Liver (tissue), 9 donors: ENCODE measurements around the gene SNX32. TPM values are rescaled to one million over a fixed set of nuclear protein-coding genes. Genes with fewer than 3 reads are reported as not detected.

ENCODE experiments used
- DNase-seq: peaks from one replicate; pipeline ENCODE4 v3.0.0-alpha.2; 2017; ENCODE audit warnings: low spot score
- H3K27ac ChIP-seq, 2 donors: one replicate each; pipeline ENCODE4 v1.7.0; 2013; ENCODE audit warnings: inconsistent platforms in 2 of 2, low read length in 2 of 2, control low read depth in 1 of 2, low read depth in 1 of 2, mild to moderate bottlenecking in 1 of 2
- H3K27me3 ChIP-seq, 4 donors: one replicate each; pipeline versions ENCODE4 v1.6.1 to v1.7.0; 2013; ENCODE audit warnings: low read length in 3 of 4, inconsistent platforms in 1 of 4, mild to moderate bottlenecking in 1 of 4, moderate library complexity in 1 of 4; ENCODE audit not compliant: control insufficient read depth in 4 of 4, insufficient read depth in 4 of 4
- H3K36me3 ChIP-seq, 4 donors: one replicate each; pipeline versions ENCODE4 v1.6.1 to v1.7.0; 2013; ENCODE audit warnings: low read length in 3 of 4, mild to moderate bottlenecking in 3 of 4, low read depth in 1 of 4, moderate library complexity in 1 of 4; ENCODE audit not compliant: control insufficient read depth in 4 of 4, insufficient read depth in 3 of 4
- H3K4me1 ChIP-seq, 4 donors: one replicate each; pipeline versions ENCODE4 v1.6.1 to v1.7.0; 2013; ENCODE audit warnings: low read length in 3 of 4, mild to moderate bottlenecking in 3 of 4, moderate library complexity in 1 of 4; ENCODE audit not compliant: control insufficient read depth in 4 of 4, insufficient read depth in 4 of 4
- H3K4me3 ChIP-seq, 3 donors: one replicate each; pipeline versions ENCODE4 v1.6.1 to v1.7.0; 2013; ENCODE audit warnings: low read length in 3 of 3, control low read depth in 1 of 3, low read depth in 1 of 3, mild to moderate bottlenecking in 1 of 3
- H3K9ac ChIP-seq, 2 donors: one replicate each; pipeline ENCODE4 v1.7.0; 2013; ENCODE audit warnings: low read length in 2 of 2, mild to moderate bottlenecking in 2 of 2, moderate library complexity in 2 of 2, control low read depth in 1 of 2, low read depth in 1 of 2
- H3K9me3 ChIP-seq, 4 donors: one replicate each; pipeline versions ENCODE4 v1.6.1 to v1.7.0; 2013; ENCODE audit warnings: low read length in 3 of 4; ENCODE audit not compliant: control insufficient read depth in 4 of 4
- EGR1 ChIP-seq, 2 donors: IDR thresholded peaks; 2 replicates each; pipeline ENCODE4 v1.6.1; 2016 to 2018; ENCODE audit warnings: antibody characterized with exemption in 2 of 2, low read depth in 2 of 2
- FOXA1 ChIP-seq: IDR thresholded peaks from 2 replicates; pipeline ENCODE4 v1.6.1; 2016; ENCODE audit warnings: antibody characterized with exemption
- FOXA2 ChIP-seq: IDR thresholded peaks from 2 replicates; pipeline ENCODE4 v1.6.1; 2016; ENCODE audit warnings: antibody characterized with exemption
- GABPA ChIP-seq, 2 donors: IDR thresholded peaks in 1 of 2; conservative IDR thresholded peaks in 1 of 2; 2 replicates each; pipeline ENCODE4 v1.6.1; 2016; ENCODE audit warnings: antibody characterized with exemption in 2 of 2, mild to moderate bottlenecking in 1 of 2, moderate library complexity in 1 of 2
- HNF4A ChIP-seq, 2 donors: conservative IDR thresholded peaks; 2 replicates each; pipeline ENCODE4 v1.6.1; 2016; ENCODE audit warnings: antibody characterized with exemption in 2 of 2, mild to moderate bottlenecking in 2 of 2
- HNF4G ChIP-seq: IDR thresholded peaks from 2 replicates; pipeline ENCODE4 v1.6.1; 2016; ENCODE audit warnings: antibody characterized with exemption
- JUND ChIP-seq, 2 donors: IDR thresholded peaks; 2 replicates each; pipeline ENCODE4 v1.6.1; 2016; ENCODE audit warnings: antibody characterized with exemption in 2 of 2
- NR2F2 ChIP-seq: IDR thresholded peaks from 2 replicates; pipeline ENCODE4 v1.6.1; 2016; ENCODE audit warnings: antibody characterized with exemption
- RAD21 ChIP-seq, 2 donors: IDR thresholded peaks; 2 replicates each; pipeline ENCODE4 v1.6.1; 2016; ENCODE audit warnings: antibody characterized with exemption in 2 of 2, mild to moderate bottlenecking in 2 of 2
- RXRA ChIP-seq, 2 donors: IDR thresholded peaks; 2 replicates each; pipeline ENCODE4 v1.6.1; 2017 to 2018; ENCODE audit warnings: antibody characterized with exemption in 2 of 2, mild to moderate bottlenecking in 1 of 2
- SP1 ChIP-seq: IDR thresholded peaks from 2 replicates; pipeline ENCODE4 v1.6.1; 2018; ENCODE audit warnings: antibody characterized with exemption, mild to moderate bottlenecking
- TAF1 ChIP-seq: conservative IDR thresholded peaks from 2 replicates; pipeline ENCODE4 v1.6.1; 2016; ENCODE audit warnings: antibody characterized with exemption, mild to moderate bottlenecking
- YY1 ChIP-seq: IDR thresholded peaks from 2 replicates; pipeline ENCODE4 v1.6.1; 2016; ENCODE audit warnings: antibody characterized with exemption, mild to moderate bottlenecking
- WGBS: extraction: QIAGEN DNeasy Blood & Tissue Kit; methylation state at CpG from one replicate; pipeline ENCODE4 v1.1.7; 2013; 5-methylcytosine and 5-hydroxymethylcytosine counted together
- polyA plus RNA-seq, 2 donors: library from polyadenylated mRNA; stranded (reverse) in 1 of 2; unstranded in 1 of 2; fragments of 200-250 nt in 1 of 2; fragments of >200 nt in 1 of 2; fragmentation: Nextera tagmentation in 1 of 2; extraction: Ambion mirVana in 1 of 2; gene quantifications; one replicate each; pipeline versions ENCODE4 v1.2.1 to v1.2.3, GENCODE V29; 2013 to 2015
- total RNA-seq, 2 donors: library from RNA; depleted of rRNA; stranded (reverse); fragments of >200 nt; gene quantifications; one replicate each; pipeline ENCODE4 v1.2.3, GENCODE V29; 2014
- TF ChIP-seq, protein P1 (sequence below): IDR thresholded peaks from 2 replicates; pipeline ENCODE4 v1.6.1; 2016; ENCODE audit warnings: antibody characterized with exemption, mild to moderate bottlenecking
- TF ChIP-seq, protein P2 (sequence below): fragments of 150-350 bp; IDR thresholded peaks from 2 replicates; pipeline ENCODE4 v1.5.1; 2017; ENCODE audit warnings: improper control_type of control experiment, low read depth, low read length; ENCODE audit not compliant: missing input control
- TF ChIP-seq, protein P3 (sequence below): IDR thresholded peaks from 2 replicates; pipeline ENCODE4 v1.6.1; 2016; ENCODE audit warnings: antibody characterized with exemption
- TF ChIP-seq, protein P4 (sequence below): IDR thresholded peaks from 2 replicates; pipeline ENCODE4 v1.6.1; 2016; ENCODE audit warnings: antibody characterized with exemption
- TF ChIP-seq, protein P5 (sequence below): IDR thresholded peaks from 2 replicates; pipeline ENCODE4 v1.6.1; 2016; ENCODE audit warnings: antibody characterized with exemption
- donor health status: healthy.
- donor health status: healthy.
- donor health status: healthy.
- donor health status: healthy.
- donor health status: healthy.

SNX32 gene
- total and polyA plus RNA-seq, 4 donors, result under 0.01 to 0.38 (median 0.06) TPM

DNA sequence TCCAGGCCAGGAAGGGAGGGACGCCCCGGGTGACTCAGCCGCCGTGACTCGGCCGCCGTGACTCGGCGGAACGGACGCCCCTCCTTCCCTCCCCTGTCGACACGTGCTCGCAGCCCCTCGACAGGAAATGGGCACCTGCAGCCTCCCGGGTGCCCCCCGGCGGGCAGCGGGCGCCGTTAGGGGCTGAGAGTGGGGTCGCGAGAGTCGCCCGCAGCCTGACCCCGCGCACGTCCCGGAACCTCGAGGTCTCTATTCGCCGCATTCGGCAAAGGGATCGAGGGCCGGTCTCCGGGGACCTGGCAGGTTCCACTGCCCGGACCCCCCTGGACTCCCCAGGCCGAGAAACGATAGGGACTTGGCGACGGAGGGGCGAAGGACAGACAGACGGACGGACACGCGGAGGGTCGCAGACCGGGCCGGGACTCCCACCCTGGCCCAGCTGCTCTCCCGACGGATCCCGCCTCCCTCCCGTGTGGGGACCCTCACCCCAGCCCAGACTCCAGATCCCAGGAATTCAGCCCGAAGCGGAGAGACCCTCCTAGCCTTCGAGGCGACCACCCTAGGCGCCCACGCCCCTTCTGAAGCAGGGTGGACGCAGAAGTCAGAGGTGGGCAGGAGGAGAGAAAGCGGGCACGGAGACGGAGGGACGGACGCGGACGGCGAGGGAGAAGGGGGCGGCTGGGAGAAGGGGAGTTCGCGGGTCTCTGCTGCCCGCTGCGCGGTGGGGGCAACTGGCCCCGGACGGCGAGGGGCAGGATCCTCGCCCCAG, 65.8 kb downstream of the SNX32 start:
- no peaks in the 10 kb centered on the region for H3K27me3 ChIP-seq
- H3K36me3 ChIP-seq, result peaks cover 0 to 1% (median 0%) of the 10 kb centered on the region in 4 donors
- peak overlapping the region; percentile 1 to 47 (median 44) for H3K4me3 ChIP-seq
- H3K27ac ChIP-seq, result no peak overlapping the region
- WGBS, result 5% methylated on average over 78 of the region's 78 CpGs
- no peaks in the 10 kb centered on the region for H3K9me3 ChIP-seq
- peaks cover 0 to 16% (median 10%) of the 10 kb centered on the region in 4 donors for H3K4me1 ChIP-seq
- no peak for DNase-seq
- TF ChIP-seq NR2F2, result no peak
- no peak for TF ChIP-seq RAD21 (IDR thresholded peaks at IDR 0.05)
- TF ChIP-seq, protein P1, sequence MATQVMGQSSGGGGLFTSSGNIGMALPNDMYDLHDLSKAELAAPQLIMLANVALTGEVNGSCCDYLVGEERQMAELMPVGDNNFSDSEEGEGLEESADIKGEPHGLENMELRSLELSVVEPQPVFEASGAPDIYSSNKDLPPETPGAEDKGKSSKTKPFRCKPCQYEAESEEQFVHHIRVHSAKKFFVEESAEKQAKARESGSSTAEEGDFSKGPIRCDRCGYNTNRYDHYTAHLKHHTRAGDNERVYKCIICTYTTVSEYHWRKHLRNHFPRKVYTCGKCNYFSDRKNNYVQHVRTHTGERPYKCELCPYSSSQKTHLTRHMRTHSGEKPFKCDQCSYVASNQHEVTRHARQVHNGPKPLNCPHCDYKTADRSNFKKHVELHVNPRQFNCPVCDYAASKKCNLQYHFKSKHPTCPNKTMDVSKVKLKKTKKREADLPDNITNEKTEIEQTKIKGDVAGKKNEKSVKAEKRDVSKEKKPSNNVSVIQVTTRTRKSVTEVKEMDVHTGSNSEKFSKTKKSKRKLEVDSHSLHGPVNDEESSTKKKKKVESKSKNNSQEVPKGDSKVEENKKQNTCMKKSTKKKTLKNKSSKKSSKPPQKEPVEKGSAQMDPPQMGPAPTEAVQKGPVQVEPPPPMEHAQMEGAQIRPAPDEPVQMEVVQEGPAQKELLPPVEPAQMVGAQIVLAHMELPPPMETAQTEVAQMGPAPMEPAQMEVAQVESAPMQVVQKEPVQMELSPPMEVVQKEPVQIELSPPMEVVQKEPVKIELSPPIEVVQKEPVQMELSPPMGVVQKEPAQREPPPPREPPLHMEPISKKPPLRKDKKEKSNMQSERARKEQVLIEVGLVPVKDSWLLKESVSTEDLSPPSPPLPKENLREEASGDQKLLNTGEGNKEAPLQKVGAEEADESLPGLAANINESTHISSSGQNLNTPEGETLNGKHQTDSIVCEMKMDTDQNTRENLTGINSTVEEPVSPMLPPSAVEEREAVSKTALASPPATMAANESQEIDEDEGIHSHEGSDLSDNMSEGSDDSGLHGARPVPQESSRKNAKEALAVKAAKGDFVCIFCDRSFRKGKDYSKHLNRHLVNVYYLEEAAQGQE, result no peak
- TF ChIP-seq TAF1, result no peak
- TF ChIP-seq RXRA (IDR thresholded peaks at IDR 0.05), result no peak
- TF ChIP-seq, protein P2, sequence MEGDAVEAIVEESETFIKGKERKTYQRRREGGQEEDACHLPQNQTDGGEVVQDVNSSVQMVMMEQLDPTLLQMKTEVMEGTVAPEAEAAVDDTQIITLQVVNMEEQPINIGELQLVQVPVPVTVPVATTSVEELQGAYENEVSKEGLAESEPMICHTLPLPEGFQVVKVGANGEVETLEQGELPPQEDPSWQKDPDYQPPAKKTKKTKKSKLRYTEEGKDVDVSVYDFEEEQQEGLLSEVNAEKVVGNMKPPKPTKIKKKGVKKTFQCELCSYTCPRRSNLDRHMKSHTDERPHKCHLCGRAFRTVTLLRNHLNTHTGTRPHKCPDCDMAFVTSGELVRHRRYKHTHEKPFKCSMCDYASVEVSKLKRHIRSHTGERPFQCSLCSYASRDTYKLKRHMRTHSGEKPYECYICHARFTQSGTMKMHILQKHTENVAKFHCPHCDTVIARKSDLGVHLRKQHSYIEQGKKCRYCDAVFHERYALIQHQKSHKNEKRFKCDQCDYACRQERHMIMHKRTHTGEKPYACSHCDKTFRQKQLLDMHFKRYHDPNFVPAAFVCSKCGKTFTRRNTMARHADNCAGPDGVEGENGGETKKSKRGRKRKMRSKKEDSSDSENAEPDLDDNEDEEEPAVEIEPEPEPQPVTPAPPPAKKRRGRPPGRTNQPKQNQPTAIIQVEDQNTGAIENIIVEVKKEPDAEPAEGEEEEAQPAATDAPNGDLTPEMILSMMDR, result no peak
- no peak for TF ChIP-seq FOXA1
- TF ChIP-seq JUND (IDR thresholded peaks at IDR 0.05), result no peak
- TF ChIP-seq, protein P3, sequence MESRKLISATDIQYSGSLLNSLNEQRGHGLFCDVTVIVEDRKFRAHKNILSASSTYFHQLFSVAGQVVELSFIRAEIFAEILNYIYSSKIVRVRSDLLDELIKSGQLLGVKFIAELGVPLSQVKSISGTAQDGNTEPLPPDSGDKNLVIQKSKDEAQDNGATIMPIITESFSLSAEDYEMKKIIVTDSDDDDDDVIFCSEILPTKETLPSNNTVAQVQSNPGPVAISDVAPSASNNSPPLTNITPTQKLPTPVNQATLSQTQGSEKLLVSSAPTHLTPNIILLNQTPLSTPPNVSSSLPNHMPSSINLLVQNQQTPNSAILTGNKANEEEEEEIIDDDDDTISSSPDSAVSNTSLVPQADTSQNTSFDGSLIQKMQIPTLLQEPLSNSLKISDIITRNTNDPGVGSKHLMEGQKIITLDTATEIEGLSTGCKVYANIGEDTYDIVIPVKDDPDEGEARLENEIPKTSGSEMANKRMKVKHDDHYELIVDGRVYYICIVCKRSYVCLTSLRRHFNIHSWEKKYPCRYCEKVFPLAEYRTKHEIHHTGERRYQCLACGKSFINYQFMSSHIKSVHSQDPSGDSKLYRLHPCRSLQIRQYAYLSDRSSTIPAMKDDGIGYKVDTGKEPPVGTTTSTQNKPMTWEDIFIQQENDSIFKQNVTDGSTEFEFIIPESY, result no peak
- TF ChIP-seq EGR1 (IDR thresholded peaks at IDR 0.05; ENCODE audit: low read depth in 2 of 2), result no peak
- TF ChIP-seq GABPA (IDR thresholded peaks at IDR 0.05 in 1 of 2, conservative IDR thresholded peaks at IDR 0.05 in 1 of 2), result no peak
- TF ChIP-seq, protein P4, sequence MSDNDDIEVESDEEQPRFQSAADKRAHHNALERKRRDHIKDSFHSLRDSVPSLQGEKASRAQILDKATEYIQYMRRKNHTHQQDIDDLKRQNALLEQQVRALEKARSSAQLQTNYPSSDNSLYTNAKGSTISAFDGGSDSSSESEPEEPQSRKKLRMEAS, result no peak
- TF ChIP-seq SP1, result no peak
- TF ChIP-seq, protein P5, sequence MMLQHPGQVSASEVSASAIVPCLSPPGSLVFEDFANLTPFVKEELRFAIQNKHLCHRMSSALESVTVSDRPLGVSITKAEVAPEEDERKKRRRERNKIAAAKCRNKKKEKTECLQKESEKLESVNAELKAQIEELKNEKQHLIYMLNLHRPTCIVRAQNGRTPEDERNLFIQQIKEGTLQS, result no peak
- no peak for TF ChIP-seq HNF4G
- TF ChIP-seq HNF4A (conservative IDR thresholded peaks at IDR 0.05), result no peak
- TF ChIP-seq FOXA2, result no peak
- no peak for TF ChIP-seq YY1
- peak overlapping the region in 1 of 2 donors; percentile 50 for H3K9ac ChIP-seq
